ENCODE measurements around the gene TMEM138. TPM values are rescaled to one million over a fixed set of nuclear protein-coding genes. Genes with fewer than 3 reads are reported as not detected.

The TMEM138 gene
- total RNA-seq, 1 donor from 2014 or later: 38.4 TPM

DNA sequence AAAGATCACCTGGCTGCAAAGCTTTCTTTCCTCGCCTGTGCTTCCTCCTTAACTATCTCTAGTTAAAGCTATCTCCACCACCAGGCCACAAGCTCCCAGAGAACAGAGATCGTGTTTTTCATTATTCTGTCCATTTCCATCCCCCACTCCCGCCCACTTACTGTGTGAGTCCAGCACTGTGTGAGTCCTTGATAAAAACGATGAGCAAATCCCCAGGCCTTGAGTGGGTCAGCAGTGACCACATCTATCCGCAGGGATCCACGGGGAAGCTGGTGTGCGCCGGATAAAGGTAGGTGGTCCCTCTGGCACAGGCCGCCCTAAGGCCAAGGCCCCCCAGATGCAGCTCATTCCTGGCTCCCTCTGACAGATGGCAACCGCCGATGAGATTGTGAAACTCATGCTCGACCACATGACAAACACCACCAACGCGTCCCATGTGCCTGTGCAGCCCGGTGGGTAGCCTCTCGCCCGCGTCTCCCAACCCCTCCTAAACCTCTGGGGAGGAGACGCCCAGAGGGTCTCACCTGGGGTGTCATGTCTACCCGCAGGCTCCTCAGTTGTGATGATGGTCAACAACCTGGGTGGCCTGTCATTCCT lies 19.9 kb upstream of the TMEM138 start:
- no peak for DNase-seq (ENCODE audit: low spot score)

DNA sequence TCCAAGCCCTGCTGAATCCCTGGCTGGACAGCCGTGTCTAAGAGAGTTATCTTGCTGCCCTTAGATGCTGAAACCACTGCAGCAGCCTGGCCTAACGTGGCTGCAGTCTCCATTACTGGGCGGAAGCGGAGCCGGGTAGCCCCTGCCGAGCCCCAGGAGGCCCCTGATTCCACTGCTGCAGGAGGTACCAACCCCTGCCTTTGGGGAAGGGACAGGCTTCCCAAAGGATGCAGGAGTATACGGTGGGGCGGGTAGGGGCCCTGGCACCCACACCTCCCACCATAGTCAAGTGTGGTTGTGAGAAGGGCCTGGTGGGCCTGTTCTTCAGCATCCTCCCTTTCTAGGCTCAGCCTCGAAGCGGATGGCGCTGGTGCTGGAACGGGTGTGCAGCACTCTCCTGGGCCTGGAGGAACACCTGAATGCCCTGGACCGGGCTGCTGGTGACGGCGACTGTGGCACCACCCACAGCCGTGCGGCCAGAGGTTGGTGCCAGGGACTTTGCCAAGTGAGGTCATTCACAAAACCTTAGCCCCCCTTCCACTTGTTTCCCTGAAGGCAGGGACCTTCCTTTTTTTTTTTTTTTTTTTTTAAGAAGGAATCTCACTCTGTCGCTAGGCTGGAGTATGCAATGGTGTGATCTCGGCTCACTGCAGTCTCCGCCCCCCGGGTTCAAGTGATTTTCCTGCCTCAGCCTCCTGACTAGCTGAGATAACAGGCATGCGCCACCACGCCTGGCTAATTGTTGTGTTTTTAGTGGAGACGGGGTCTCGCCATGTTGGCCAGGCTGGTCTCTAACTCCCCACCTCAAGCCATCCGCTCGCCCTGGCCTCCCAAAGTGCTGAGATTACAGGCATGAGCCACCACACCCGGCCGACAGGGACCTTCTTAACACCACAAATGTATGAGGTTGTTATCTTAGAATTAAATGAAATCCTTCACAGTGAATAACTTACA lies 18.1 kb upstream of the TMEM138 start:
- no peak for DNase-seq (ENCODE audit: low spot score)

DNA sequence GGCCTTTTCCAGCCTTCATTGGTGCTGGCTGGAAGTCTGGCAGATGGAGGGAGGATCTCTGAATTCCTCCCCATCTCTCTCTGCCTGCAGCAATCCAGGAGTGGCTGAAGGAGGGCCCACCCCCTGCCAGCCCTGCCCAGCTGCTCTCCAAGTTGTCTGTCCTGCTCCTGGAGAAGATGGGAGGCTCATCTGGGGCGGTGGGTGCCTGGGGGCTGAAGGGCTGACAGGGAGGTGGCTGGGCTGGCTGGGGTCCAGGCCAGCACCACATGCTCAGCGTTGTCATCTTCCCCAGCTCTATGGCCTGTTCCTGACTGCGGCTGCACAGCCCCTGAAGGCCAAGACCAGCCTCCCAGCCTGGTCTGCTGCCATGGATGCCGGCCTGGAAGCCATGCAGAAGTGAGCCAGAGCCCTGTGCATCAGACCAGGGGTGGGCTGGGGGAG lies 17.0 kb upstream of the TMEM138 start:
- DNase-seq (ENCODE audit: low spot score): no peak

DNA sequence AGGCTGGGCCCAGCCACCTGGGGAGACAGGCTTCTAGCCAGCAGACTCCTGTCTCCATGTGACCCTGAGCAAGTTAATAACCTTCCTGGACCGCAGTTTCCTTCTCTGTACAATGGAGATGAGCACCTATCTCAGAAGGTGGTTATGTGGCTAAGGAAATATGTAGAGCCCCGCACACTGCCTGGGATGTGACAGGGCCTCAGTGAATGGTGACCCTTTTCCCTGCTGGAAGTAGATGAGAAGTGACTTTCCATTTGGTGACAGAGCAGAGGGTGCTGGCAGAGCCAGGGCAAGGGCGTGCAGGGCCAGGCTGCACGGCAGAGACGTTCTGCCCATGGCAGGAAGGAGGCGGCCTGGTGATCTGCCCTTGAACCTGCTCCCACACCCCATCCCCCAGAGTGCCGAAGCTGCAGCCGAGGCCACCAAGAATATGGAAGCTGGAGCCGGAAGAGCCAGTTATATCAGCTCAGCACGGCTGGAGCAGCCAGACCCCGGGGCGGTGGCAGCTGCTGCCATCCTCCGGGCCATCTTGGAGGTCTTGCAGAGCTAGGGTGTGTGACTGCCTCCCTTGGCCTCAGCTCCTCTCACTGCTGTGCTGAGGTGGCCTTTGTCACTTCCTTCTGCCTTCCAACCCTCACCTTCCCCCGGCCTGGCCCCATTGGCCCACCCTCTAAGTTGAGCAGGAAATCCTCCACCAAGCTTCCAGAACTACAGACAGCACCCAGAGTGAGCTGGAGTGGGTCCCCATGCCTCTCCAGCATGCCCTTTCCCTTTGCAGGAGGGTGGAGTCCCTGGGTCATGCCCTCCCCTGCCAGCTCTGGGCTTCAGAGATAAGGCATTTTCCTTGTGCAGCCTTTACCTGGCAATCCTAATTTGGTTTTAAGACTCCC lies 16.0 kb upstream of the TMEM138 start:
- DNase-seq (ENCODE audit: low spot score): no peak

DNA sequence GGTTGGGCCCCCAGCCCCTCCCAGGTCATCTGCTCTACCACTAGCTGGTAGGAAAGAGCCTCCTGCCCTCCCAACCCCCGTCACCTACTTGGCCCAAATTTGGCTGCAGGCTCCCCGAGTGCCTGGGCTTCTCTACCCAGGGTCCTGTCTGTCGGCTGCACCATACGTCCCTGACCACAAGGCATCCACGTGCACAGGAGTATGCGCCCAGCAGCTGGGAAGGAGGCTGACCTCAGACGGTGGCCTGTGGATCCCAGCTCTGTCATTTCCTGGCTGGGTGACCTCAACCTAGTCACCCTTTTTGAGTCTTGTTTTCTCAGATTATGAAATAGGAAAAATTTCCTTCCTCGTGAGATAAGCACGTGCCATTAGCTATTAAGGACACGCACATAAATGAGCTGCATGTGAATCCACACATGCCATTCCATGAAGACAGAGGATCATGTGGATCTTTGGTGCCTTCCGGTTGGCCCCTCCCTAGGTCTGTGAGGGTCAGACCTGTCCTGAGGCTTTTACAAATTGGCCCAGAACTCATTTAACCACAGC lies 14.2 kb upstream of the TMEM138 start:
- no peak for DNase-seq (ENCODE audit: low spot score)

DNA sequence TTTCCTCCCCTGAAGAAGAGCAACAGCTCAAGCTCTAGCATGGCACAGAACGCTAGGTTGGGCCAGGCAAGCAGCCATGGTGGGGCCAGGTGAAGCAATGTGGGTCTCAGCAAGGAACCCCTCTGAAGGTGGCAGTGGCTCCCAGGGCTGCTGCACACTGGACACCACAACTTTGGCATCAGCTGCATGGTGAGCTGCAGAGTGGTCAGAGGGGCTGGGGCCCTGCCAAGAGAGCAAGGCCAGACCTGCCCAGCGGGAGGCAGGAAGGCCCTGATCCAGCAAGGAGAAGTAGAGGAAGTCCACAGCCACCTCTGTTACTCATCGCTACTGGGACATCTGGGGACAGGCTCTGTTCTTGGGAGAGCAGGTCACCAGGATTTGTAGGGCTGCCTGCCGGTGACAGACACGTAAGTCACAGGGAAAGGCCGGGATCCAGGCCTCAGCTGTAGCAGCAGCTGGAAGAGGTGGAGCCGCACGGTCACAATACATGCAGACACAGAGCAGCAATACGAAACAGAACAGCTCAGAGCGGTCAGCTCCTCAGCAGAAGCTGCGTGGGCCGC lies 12.9 kb upstream of the TMEM138 start:
- no peak for DNase-seq (ENCODE audit: low spot score)

DNA sequence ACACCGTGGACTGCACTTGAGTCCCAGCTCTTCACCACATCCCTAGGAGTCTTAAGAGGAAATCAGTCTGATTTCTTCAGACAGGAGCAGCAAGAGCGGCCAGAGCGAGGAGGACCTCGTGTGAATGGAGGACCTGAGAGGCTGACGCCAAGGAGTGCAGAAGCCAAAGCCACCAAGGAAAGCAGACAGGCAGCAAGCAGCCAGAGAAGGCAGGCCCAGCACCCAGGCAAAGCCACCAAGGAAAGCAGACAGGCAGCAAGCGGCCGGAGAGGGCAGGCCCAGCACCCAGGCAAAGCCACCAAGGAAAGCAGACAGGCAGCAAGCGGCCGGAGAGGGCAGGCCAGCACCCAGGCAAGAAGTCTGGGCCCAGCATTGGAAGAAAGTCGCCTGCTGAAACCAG lies 12.3 kb upstream of the TMEM138 start:
- DNase-seq (ENCODE audit: low spot score): no peak

DNA sequence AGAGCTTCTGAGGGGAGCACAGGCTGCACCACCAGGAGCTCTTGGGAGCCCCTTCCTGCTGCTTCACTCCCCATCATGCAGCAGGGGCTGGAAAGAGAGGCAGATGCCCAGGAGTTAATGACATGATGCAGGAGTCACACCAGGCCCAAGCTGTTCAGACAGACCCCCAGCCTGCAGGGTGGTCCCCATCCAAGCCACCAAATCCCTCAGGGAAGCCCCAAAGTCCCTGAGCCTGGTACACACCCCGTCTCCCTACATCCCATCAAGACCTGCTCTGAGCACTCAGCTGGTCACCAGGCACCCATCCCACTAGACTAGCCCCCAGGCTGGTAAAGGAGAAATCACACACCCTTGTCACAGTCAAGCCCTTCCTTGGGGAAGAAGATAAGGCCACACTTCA lies 11.8 kb upstream of the TMEM138 start:
- no peak for DNase-seq (ENCODE audit: low spot score)

DNA sequence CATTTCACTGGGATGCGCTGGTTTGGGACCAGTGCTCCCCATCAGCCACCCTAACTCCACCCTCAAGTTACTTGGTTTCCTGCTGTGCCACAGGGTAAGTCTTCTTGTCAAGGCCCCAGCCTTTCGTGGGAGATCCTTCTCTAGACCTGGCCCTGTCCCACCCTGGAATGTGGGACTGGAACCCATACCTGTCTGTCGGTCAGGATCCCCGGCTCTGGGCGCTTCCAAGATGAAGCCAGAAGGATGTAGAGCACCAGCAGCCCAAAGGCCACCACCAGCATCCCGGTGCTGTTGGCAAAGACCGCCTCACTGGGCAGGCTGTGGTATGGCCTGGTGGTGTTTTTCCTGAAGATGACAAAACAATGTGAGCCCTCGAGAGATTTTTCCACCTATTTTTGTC lies 11.4 kb upstream of the TMEM138 start:
- DNase-seq (ENCODE audit: low spot score): no peak

DNA sequence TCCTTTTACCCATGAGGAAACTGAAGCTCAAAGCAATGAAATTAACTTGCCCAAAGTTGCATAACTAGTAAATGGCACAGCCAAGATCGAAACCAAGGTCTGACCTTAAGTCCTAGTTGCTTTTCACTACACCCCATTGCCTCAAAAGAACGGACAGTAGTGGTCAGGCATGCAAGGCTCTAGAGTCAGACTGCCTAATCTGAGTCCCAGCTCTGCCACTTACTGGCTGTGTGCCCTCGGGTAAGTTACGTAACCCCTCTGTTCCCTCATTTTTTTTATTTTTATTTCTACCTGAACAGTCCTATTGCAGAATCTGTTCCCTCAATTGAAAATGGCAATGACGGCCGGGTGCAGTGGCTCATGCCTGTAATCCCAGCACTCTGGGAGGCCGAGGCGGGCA lies 10.1 kb upstream of the TMEM138 start:
- no peak for DNase-seq (ENCODE audit: low spot score)

DNA sequence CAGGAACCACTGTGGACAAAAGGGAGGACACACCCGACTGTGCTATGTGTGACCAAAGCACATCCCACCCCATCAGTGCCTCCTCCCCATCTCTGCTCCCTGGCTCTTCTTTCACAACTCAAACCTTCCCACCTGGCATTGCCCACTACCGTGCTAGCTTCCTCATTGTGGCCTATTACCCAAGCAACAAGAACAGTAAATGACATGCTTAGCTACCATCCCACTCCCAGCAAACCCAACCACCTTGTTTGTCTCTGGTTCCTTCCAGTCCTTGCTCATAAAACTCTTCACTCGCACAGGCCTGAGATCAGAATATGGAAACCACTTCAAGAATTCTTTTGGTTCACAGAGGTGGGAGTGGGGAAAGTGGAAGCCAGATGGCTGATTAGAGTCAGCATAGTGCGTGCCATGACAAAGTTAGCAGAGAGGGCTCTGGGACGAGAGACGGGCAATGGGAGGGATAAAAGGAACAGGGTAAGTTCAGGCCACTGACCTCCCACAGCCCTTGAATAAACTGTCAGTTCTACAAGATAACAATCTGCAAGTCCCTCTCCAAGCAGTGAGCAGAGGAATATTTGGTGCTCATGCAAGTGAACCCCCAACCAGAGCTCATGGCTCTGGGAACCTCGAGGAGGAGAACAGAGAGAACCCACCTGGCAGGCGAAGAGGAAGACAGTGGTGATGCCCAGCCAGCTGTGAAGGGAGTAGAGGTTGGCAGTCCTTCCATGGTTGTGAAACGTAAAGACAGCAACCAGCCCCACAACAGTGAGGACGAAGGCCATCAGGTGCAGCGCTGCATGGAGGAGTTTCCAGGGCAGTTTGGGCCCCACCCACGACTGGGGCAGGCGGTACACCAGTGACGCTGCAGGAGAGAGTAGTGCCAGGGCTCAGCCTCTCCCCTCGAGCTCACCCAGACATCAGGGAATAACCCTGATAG lies 8.8 kb upstream of the TMEM138 start:
- no peak for DNase-seq (ENCODE audit: low spot score)

DNA sequence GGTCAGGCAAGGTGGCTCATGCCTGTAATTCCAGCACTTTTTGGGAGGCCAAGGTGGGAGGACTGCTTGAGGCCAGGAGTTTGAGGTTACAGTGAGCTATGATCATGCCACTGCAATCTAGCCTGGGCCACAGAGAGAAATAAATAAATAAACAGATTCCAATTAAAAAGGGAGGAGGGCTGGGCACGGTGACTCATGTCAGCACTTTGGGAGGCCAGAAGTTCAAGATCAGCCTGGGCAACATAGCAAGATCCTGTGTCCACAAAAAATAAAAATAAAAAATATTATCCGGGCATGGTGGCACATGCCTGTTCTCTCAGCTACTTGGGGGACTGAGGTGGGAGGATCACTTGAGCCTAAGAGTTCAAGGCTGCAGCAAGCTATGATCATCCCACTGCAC lies 8.0 kb upstream of the TMEM138 start:
- no peak for DNase-seq (ENCODE audit: low spot score)

DNA sequence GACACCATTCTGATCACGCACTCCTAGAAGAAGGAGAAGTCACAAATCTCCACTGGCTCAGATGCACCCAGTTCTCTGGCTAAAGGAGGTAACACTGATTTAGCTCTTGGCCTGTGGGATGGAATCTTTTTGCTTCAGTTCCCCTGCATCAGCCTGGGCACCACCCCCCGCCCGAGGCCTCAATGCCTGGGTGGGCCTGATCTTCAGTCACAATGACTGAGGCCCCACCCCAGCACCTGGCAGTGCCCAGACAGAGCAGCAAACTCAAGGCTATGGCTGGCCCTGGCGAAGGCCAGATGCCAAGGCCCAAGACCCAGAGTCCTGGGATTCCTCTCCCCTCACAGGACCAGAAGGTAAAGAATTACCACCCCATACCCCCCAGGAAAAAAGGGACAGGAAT lies 5.5 kb upstream of the TMEM138 start:
- DNase-seq (ENCODE audit: low spot score): no peak

DNA sequence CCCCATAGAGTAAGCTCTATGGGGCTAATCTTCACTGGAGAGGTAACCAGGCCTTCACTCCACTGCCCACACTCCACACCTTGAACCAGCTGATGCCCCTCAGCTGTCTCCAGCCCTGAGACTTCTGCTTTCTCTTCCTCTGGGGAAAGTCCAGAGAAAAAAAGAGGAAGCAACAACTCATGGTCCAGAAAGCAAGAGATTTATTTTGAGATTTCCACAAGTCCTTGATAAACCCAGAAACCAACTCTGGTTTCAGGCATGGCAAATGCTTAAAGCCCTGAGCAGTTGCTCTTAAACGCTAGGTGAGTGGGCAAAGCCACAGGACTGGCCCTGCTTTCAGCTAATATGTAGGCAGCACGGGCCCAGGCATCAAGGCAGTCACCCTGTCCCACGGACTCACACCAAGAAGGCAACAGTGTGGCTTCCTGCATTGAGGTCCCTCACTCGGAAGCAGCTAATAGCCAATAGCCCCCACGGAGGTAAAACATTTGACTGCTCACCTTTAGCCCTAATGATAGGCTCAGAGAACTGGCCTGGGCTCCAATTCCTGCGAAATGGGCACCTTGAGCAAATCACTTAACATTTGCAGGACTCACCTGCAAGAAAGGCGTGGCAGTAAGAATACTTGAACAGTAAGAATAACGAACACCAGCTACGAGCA lies 4.8 kb upstream of the TMEM138 start:
- no peak for DNase-seq (ENCODE audit: low spot score)

DNA sequence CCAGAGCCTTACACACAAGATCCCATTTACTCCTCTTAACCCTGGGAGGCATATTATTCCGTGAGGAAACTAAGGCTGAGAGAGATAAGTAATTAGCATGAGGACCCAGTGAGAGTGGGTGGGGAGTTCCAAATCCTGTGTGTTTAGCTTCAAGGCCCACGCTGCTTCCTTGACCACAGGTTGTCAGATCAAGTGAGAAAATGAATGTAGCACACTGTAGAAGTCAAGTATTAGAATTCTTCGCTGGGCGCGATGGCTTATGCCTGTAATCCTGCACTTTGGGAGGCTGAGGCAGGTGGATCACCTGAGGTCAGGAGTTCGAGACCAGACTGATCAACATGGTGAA lies 4.3 kb upstream of the TMEM138 start:
- DNase-seq (ENCODE audit: low spot score): no peak

DNA sequence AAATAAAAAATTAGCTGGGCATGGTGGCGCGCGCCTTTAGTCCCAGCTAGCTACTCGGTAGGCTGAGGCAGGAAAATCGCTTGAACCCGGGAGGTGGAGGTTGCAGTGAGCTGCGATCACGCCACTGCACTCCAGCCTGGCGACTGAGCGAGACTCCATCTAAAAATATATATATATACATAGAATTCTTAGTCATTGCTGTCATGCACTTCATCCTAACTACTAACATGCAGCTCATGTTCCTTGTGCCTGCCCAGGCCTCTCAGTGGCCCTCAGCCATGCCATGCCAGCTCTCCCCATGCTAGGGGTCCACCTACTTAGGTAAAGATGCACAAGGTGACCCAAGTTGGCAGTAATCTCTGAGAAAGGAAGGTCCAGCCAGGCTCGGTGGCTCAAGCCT lies 3.6 kb upstream of the TMEM138 start:
- DNase-seq (ENCODE audit: low spot score): no peak

DNA sequence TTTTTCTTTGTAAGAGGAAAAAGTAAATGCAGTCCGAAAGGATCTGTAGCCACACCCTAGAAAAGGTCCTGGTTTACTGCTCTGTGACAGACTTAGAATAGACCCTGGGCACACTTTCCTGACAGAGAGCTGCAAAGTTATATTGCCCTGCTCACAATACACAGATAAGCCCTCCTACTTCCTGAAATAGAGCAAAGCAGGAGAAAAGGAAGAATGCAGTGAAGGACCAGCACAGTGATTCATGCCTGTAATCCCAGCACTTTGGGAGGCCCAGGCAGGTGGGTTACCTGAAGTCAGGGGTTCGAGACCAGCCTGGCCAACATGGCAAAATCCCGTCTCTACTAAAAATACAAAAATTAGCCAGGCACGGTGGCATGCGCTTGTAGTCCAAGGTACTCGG lies 2.7 kb upstream of the TMEM138 start:
- DNase-seq (ENCODE audit: low spot score): no peak

DNA sequence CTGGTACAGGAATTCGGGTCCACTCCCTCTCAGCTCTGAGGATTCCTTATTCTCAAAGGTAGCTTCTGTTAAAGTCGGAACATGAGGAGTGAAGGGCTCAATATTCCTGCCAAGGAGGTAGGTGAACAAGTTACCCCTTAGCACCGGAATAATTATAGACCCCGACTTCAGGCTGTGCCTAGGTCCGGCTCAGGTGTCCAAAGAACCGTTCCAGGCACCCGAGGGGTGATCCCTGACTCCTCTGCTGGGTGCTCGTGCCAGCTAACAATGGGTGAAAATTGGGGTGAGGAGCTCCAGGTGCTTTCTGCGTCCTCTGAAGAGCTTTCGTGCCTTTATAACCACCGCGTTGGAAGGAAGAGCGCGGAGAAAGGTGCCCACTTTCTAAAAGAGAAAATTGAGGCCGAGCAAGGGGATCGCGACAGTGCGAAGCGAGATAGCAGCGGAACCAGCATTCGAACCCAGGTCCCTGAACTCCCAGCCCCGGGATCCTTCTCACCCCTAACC lies 885 bp upstream of the TMEM138 start:
- no peak for DNase-seq (ENCODE audit: low spot score)

DNA sequence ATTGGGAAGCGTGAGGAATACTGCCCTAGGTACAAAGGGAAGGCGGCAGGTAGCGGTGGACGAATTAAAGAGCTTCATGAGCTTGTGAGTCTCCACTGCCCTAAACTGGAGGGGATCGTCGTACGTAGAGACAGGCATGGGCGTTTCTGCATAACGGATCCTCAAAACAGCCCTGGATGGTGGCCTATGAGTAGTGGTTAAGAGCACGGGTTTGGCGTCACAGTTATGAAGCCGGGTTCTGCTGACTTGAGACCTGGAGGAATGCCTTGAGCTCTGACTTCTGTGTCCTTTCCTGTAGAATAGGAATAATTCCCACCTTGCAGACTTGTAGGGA lies 335 bp downstream of the TMEM138 start:
- DNase-seq (ENCODE audit: low spot score): no peak
